ENCODE data around the gene ADIPOR1.
"Not testable (repeated sequence)": the region's sequence is repeated elsewhere in the genome, so short reads cannot be mapped to it uniquely, and the experiment has no call there.

ADIPOR1 gene

GRCh38 chr1:202935844-202936243 lies 22.3 kb downstream of the ADIPOR1 start:
- no peak for DNase-seq

GRCh38 chr1:202934755-202935154 lies 23.4 kb downstream of the ADIPOR1 start:
- DNase-seq = no peak

- no peak for DNase-seq
Observed at GRCh38 chr1:202932476-202932875, 25.6 kb downstream of the ADIPOR1 start.

GRCh38 chr1:202926581-202927491 lies 31.3 kb downstream of the ADIPOR1 start, which contains the start of gene KLHL12:
KLHL12 (minus strand) TSS chr1:202927234; CDS start chr1:202925162, 2,072 bp downstream.
- DNase-seq = peak; percentile 94

GRCh38 chr1:202923533-202923932 lies 34.6 kb downstream of the ADIPOR1 start:
- no peak for DNase-seq

GRCh38 chr1:202919615-202920014 lies 38.5 kb downstream of the ADIPOR1 start:
- DNase-seq = no peak

- no peak for DNase-seq
Observed at GRCh38 chr1:202915146-202915545, 43.0 kb downstream of the ADIPOR1 start.

- DNase-seq = not testable (repeated sequence)
Observed at GRCh38 chr1:202912476-202912875, 45.6 kb downstream of the ADIPOR1 start.

- DNase-seq = no peak
Observed at GRCh38 chr1:202909494-202909893, 48.6 kb downstream of the ADIPOR1 start.

GRCh38 chr1:202908998-202909397 lies 49.1 kb downstream of the ADIPOR1 start:
- no peak for DNase-seq

- DNase-seq = no peak
Observed at GRCh38 chr1:202905331-202905730, 52.8 kb downstream of the ADIPOR1 start.

- DNase-seq = not testable (repeated sequence)
Observed at GRCh38 chr1:202903808-202904207, 54.3 kb downstream of the ADIPOR1 start.

- no peak for DNase-seq
Observed at GRCh38 chr1:202901555-202901954, 56.6 kb downstream of the ADIPOR1 start.

GRCh38 chr1:202892501-202892900 lies 65.6 kb downstream of the ADIPOR1 start:
- no peak for DNase-seq
